HG02798 (cell line): ENCODE measurements around the gene OR2B2.

Experiments
- ATAC-seq: cut with Tn5 transposase; IDR thresholded peaks from one replicate; pipeline ENCODE4 v1.9.1; 2021; ENCODE audit warnings: mild to moderate bottlenecking; ENCODE audit not compliant: unreplicated experiment, poor library complexity

OR2B2 gene

GRCh38 chr6:27868311-27868710 is 43.9 kb downstream of the OR2B2 start:
- no peak for ATAC-seq

DNA sequence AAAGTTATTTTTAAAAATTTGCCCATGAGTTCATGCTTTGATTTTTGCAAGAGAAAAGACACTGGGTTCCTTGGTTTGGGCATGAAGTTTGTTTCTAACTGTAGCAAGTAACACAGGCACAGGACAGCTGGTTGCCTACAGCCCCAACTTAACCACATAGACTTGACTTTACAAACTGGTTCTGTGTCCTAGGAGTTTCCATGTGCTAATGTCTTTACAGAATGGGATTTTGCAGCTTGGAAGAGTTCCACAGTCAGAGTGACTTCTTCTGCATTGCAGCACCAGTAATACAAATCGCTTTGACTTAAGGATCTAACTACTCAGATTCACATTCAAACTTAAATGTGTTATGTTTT is 44.3 kb downstream of the OR2B2 start:
- no peak for ATAC-seq

- peak; percentile 31 for ATAC-seq
Observed at GRCh38 chr6:27867051-27867944, 44.9 kb downstream of the OR2B2 start.

DNA sequence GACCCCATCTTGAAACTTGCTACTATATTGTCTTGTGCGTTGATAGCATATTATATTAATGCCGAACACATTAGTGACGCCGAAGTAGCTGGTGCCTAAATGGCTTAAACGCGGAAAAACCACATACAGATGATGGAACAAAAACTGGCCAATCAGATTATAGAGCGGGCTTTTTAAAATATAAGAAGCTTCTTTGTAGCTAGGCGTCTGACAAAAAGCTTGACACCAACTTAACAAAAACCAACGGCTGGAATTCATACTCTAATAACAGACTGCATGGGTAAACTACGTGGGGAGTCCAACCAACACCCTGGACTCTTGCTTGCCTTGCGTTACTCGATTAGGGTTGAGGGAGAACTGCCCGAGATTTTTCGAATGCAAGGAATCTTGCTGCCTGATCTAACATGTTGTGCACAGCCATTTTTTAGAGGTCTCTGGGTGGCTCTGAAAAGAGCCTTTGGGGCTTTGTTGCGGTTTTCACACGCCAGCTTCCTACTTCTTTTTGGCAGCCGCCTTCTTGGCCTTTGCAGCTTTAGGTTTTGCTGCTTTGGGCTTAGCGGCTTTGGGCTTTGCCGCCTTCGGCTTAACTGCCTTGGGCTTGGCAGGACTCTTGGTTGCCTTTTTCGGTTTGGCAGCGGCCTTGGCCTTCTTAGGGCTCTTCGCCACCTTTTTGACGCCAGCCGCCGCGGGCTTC is 45.7 kb downstream of the OR2B2 start:
- ATAC-seq = peak; percentile 20

- ATAC-seq = no peak
Observed at GRCh38 chr6:27865850-27866356, 46.3 kb downstream of the OR2B2 start.

DNA sequence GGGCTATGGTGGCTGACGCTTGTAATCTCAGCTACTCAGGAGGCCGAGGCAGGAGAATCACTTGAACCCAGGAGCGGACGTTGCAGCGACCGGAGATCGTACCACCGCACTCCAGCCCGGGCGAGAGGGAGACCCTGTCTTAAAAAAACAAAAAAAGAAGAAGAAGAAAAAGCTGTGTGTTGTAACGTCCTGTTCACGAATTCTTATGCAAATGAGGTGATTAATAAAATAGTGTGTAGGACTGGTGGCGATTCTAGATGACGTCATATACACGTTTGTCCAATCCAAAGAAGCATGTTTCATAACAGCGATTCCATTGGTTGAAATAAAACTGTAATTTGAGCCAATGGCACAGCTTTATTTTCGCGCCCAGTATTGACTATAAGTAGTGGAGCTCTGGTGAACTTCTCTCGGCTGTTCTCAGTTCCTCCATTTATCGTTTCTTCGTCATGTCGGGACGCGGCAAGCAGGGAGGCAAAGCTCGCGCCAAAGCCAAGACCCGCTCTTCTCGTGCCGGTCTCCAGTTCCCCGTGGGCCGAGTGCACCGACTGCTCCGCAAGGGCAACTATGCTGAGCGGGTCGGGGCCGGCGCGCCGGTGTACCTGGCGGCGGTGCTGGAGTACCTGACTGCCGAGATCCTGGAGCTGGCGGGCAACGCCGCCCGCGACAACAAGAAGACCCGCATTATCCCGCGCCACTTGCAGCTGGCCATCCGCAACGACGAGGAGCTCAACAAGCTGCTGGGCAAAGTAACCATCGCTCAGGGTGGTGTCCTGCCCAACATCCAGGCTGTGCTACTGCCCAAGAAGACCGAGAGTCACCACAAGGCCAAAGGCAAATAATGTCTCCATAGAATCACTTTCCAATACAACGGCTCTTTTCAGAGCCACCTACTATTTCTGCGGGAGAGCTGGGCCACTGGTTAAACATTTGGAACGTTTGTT is 47.0 kb downstream of the OR2B2 start:
- peak; percentile 70 for ATAC-seq

GRCh38 chr6:27863962-27864905 is 48.0 kb downstream of the OR2B2 start:
- no peak for ATAC-seq

DNA sequence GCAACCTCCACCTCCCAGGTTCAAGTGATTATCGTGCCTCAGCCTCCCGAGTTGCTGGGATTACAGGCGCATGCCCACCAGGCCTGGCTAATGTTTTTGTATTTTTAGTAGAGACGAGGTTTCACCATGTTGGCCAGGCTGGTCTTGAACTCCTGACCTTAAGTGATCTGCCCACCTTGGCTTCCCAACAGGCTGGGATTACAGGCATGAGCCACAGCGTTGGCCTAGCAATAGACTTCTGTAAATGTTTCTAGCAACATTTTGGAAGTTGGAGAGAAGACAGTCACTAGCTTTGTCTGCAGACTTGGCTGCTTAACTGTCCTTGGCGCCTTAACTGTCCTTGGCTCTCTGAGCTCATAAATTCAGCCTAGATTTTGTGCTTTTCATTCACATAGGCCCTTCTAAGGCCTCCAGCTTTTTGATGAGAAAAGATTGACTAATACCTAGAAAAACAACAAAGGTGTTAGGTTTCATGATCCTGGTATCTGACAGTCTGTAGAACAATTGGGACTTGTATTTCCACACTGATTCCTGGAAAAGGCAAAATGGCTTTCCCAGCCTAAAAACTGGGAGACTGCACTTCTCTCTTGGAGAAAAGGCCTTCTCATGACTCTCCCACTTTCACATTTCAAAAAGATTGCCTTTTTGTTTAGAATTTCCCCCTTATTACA is 49.7 kb downstream of the OR2B2 start:
- ATAC-seq = no peak

- no peak for ATAC-seq
Observed at GRCh38 chr6:27861861-27862260, 50.3 kb downstream of the OR2B2 start.

DNA sequence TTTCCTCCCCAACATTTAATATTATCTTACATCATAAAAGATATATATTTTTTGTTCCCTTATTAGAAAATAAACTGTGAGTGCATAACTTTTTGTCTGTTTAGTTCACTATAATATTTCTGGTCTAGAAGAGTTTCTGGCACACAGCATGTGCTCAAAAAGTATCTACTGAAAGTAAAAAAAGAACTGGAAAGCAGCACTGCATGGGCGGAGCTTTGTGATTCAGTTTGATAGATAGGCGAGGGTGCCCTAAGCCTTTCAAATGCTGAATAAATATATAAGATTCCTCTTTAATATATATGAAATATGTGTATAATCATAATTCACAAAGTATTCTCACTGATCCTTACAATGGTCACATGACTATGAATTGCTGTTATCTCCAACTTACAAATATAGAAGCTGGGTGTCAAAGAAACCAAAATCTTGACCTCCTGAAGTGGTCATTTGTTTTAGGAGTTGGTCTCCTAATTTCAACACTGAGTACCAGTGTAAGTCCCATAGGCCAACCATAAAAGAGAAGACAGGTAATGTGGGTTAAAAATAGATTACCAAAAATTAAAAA is 50.8 kb downstream of the OR2B2 start:
- no peak for ATAC-seq
